SK-N-SH treated with all-trans-retinoic acid at 6 μM for 48 hours (cell line): ENCODE measurements around the gene ABL2.

Source experiments
- ARNTL ChIP-seq: fragments of 450-650 bp; formaldehyde crosslinking; IDR thresholded peaks from 2 replicates; pipeline ENCODE4 v1.5.0; 2020; ENCODE audit warnings: low read depth, mild to moderate bottlenecking, moderate library complexity, borderline replicate concordance
- ESRRG ChIP-seq: fragments of 250-450 bp; sonication (Bioruptor Pico); IDR thresholded peaks from 2 replicates; pipeline ENCODE4 v1.6.1; 2021; ENCODE audit warnings: mild to moderate bottlenecking
- OSR1 ChIP-seq: fragments of 250-450 bp; sonication (Bioruptor Pico); IDR thresholded peaks from 2 replicates; pipeline ENCODE4 v1.8.0; 2022; ENCODE audit warnings: moderate library complexity, mild to moderate bottlenecking, inconsistent platforms
- PPARA ChIP-seq: fragments of 250-450 bp; sonication (Bioruptor Pico); IDR thresholded peaks from 2 replicates; pipeline ENCODE4 v1.5.0; 2020; ENCODE audit warnings: mild to moderate bottlenecking, borderline replicate concordance
- RARB ChIP-seq: fragments of 250-450 bp; sonication (Bioruptor Pico); IDR thresholded peaks from 2 replicates; pipeline ENCODE4 v1.8.0; 2021; ENCODE audit warnings: mild to moderate bottlenecking, moderate library complexity
- SNAI2 ChIP-seq: fragments of 250-450 bp; sonication (Bioruptor Pico); IDR thresholded peaks from 2 replicates; pipeline ENCODE4 v1.5.0; 2020; ENCODE audit warnings: mild to moderate bottlenecking, moderate library complexity
- ZC3H10 ChIP-seq: fragments of 250-450 bp; sonication (Bioruptor Pico); IDR thresholded peaks from 2 replicates; pipeline ENCODE4 v1.5.1; 2021; ENCODE audit warnings: mild to moderate bottlenecking, moderate library complexity
- ZFP30 ChIP-seq: fragments of 450-650 bp; formaldehyde crosslinking; IDR thresholded peaks from 2 replicates; pipeline ENCODE4 v1.5.0; 2022; ENCODE audit warnings: mild to moderate bottlenecking, moderate library complexity
- TF ChIP-seq, protein P1 (sequence below): fragments of 250-450 bp; sonication (Bioruptor Pico); IDR thresholded peaks from 2 replicates; pipeline ENCODE4 v1.5.1; 2021; ENCODE audit warnings: mild to moderate bottlenecking, moderate library complexity

DNA sequence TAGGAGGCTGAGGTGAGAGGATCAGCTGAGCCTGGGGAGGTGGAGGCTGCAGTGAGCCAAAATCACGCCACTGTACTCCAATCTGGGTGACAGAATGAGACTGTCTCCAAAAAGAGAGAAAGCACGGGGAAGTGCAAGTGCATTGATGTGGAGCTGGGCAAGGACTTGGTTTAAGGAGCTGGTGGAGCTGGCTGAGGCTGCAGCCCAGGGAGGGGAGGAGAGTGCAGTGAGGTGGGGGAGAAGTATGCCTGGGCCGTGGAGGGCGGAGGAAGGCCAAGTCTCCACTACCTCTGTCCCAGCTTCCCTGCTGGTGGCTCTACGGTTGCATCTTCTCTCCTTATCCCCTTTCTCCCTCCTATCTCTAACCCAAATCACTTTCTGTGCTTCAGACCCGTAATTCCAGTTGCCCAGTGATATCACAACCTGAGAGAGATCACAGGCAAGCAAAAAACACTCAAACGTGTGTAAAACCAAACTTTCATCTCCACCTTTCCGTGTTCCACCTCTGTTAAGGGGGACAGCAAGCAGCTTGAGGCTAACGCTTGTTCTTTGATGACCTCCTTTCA lies 136.5 kb downstream of the ABL2 start:
- TF ChIP-seq ESRRG: no peak
- no peak for TF ChIP-seq OSR1 (CRISPR knock-in tag)
- TF ChIP-seq RARB (CRISPR knock-in tag): no peak
- TF ChIP-seq PPARA (CRISPR knock-in tag): no peak
- TF ChIP-seq, protein P1, sequence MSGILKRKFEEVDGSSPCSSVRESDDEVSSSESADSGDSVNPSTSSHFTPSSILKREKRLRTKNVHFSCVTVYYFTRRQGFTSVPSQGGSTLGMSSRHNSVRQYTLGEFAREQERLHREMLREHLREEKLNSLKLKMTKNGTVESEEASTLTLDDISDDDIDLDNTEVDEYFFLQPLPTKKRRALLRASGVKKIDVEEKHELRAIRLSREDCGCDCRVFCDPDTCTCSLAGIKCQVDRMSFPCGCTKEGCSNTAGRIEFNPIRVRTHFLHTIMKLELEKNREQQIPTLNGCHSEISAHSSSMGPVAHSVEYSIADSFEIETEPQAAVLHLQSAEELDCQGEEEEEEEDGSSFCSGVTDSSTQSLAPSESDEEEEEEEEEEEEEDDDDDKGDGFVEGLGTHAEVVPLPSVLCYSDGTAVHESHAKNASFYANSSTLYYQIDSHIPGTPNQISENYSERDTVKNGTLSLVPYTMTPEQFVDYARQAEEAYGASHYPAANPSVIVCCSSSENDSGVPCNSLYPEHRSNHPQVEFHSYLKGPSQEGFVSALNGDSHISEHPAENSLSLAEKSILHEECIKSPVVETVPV (CRISPR knock-in tag): no peak
- no peak for TF ChIP-seq ZC3H10 (CRISPR knock-in tag)
- no peak for TF ChIP-seq ZFP30
- no peak for TF ChIP-seq SNAI2 (CRISPR knock-in tag)
- no peak for TF ChIP-seq ARNTL
